ENCODE results near the gene RANBP17.

DNA sequence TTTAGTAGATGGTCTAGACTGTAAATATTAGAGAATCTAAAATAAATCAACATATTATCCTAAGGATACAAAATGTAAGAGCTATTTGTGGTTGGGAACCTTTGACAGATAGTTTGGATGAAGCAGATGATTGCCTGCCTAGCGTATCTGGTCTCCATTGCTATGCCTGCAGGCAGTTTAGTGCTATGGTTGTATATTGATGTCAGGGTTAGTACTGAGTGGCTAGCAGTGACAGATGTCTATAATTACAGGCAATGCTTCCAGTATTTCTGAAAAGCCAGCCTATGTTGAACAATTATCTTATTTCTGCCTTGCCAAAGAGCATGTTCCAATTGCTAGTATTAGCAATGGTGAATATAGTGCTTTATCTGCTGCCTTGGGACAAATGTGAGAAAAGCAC, 296.0 kb downstream of the RANBP17 start:
- TF ChIP-seq, protein P1, sequence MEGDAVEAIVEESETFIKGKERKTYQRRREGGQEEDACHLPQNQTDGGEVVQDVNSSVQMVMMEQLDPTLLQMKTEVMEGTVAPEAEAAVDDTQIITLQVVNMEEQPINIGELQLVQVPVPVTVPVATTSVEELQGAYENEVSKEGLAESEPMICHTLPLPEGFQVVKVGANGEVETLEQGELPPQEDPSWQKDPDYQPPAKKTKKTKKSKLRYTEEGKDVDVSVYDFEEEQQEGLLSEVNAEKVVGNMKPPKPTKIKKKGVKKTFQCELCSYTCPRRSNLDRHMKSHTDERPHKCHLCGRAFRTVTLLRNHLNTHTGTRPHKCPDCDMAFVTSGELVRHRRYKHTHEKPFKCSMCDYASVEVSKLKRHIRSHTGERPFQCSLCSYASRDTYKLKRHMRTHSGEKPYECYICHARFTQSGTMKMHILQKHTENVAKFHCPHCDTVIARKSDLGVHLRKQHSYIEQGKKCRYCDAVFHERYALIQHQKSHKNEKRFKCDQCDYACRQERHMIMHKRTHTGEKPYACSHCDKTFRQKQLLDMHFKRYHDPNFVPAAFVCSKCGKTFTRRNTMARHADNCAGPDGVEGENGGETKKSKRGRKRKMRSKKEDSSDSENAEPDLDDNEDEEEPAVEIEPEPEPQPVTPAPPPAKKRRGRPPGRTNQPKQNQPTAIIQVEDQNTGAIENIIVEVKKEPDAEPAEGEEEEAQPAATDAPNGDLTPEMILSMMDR (IDR thresholded peaks at IDR 0.05; ENCODE audit: low read depth, low read length), result no peak
- no peak for TF ChIP-seq EZH2phosphoT487 (IDR thresholded peaks at IDR 0.05; ENCODE audit: low read depth)

Measured in OCI-LY3 (cell line).